Measurements from ENCODE around the gene ZNF469. TPM values are rescaled to one million over a fixed set of nuclear protein-coding genes. Genes with fewer than 3 reads are reported as not detected.

ZNF469 gene
- total and polyA plus RNA-seq, 2 of the 13 experiments (the other 11 are each of a cell fraction or from before 2014, with no cell fraction given) = not detected

GRCh38 chr16:88387941-88388627, 5.3 kb downstream of the ZNF469 start (continued):
- TF ChIP-seq ZNF687 (CRISPR knock-in tag; IDR thresholded peaks at IDR 0.05) = peak; percentile 42

- CTCF ChIA-PET (ENCODE audit: low intra/inter-chr PET ratio, low total read pairs) = no interaction called here
- Histone ChIP-seq H3K4me1 (ENCODE audit: insufficient read depth, low read length) (peaks cover 6% of the 10 kb centered on the region; the same call in 1 of the 2 replicates), H3K36me3 (replicated peaks in 1 of 2; ENCODE audit: control insufficient read depth in 1 of 2, insufficient read depth in 2 of 2, low read length in 2 of 2) (no peaks in the 10 kb centered on the region), H4K20me1 (ENCODE audit: insufficient read depth, low read length) (no peaks in the 10 kb centered on the region), H3K4me3 (replicated peaks in 1 of 3; ENCODE audit: insufficient read depth in 1 of 3, low read depth in 2 of 3, low read length in 3 of 3) (no peak overlapping the region), H3K9me3 (ENCODE audit: low read length) (no peaks in the 10 kb centered on the region), H3K9ac (ENCODE audit: insufficient read depth, low read depth, low read length) (no peak overlapping the region), H2AFZ (ENCODE audit: low read length) (no peak overlapping the region), H3K27me3 (ENCODE audit: control insufficient read depth in 1 of 2, insufficient read depth in 2 of 2, low read length in 2 of 2) (peaks cover 56 to 100% of the 10 kb centered on the region in 2 experiments), H3K79me2 (ENCODE audit: insufficient read depth, low read length) (no peaks in the 10 kb centered on the region), H3K27ac (ENCODE audit: extremely low read length, insufficient read depth, low read length) (no peak overlapping the region), H3K4me2 (ENCODE audit: low read depth, low read length) (no peak overlapping the region)
- DNase-seq (ENCODE audit: low spot score) (no peak), FAIRE-seq (no peak), ATAC-seq (no peak)
- in situ Hi-C loops (cut with HindIII; ENCODE audit: extremely low pct_ligation_motif_present, low pct_unique_long_range_greater_than_20kb) (no loop called here), intact Hi-C loops (cut with micrococcal nuclease; ENCODE audit: unreplicated experiment) (no loop called here)
- 43% methylated on average over 24 of the region's 24 CpGs for WGBS (ENCODE audit: low lambda C conversion rate)
- BruUV-seq (replicated peaks) = no TSS peak
- TF ChIP-seq ARNTL (CRISPR knock-in tag; IDR thresholded peaks at IDR 0.05) (no peak), ZNF335 (CRISPR knock-in tag; IDR thresholded peaks at IDR 0.05) (no peak), FLYWCH1 (CRISPR knock-in tag; IDR thresholded peaks at IDR 0.05) (no peak), ETV5 (CRISPR knock-in tag; IDR thresholded peaks at IDR 0.05; ENCODE audit: borderline replicate concordance) (no peak), KDM6A (CRISPR knock-in tag; IDR thresholded peaks at IDR 0.05; ENCODE audit: low read depth) (no peak), CEBPG (CRISPR knock-in tag; IDR thresholded peaks at IDR 0.05) (no peak), GTF2F1 (IDR thresholded peaks at IDR 0.05; ENCODE audit: low read length) (no peak)
- POLR2A ChIA-PET = no interaction called here
Measured at GRCh38 chr16:88389191-88389590, 6.4 kb downstream of the ZNF469 start.
